WI38 (cell line): ENCODE results near the gene STRBP.

Experiments used
- H3K4me3 ChIP-seq: 2 replicates; pipeline ENCODE4 v1.5.1; 2011; ENCODE audit warnings: low read depth, mild to moderate bottlenecking, control low read depth, low read length
- TF ChIP-seq, protein P1 (sequence below): IDR thresholded peaks from 2 replicates; pipeline ENCODE4 v1.5.1; 2012; ENCODE audit warnings: low read depth, mild to moderate bottlenecking, control low read depth, low read length

STRBP gene

DNA sequence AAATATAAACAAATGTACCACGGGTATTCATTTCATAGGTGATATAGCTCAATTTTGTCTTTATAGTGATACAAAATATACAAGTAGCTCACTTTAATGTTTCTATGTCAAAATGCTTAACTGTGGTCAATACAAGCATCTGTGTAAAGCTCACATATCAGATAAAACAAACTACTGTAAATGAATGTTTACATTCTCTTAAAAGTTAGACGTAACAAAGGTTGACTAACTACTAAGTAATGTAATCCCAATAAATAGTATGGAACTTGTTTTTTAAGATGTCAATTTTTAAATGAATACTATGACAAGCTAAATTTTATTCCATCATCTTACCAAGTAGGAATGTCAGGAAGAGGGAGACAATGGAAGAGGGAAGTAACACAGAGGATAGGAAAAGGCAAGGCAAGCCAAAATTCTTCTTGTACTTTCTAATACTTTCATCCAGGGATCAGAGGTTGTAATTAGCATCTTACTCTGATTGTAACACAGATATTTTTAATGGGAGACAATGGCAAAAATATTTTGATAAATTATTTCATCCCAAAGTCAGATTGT lies 105.5 kb downstream of the STRBP start:
- TF ChIP-seq, protein P1, sequence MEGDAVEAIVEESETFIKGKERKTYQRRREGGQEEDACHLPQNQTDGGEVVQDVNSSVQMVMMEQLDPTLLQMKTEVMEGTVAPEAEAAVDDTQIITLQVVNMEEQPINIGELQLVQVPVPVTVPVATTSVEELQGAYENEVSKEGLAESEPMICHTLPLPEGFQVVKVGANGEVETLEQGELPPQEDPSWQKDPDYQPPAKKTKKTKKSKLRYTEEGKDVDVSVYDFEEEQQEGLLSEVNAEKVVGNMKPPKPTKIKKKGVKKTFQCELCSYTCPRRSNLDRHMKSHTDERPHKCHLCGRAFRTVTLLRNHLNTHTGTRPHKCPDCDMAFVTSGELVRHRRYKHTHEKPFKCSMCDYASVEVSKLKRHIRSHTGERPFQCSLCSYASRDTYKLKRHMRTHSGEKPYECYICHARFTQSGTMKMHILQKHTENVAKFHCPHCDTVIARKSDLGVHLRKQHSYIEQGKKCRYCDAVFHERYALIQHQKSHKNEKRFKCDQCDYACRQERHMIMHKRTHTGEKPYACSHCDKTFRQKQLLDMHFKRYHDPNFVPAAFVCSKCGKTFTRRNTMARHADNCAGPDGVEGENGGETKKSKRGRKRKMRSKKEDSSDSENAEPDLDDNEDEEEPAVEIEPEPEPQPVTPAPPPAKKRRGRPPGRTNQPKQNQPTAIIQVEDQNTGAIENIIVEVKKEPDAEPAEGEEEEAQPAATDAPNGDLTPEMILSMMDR = no peak
- no peak overlapping the region for H3K4me3 ChIP-seq

DNA sequence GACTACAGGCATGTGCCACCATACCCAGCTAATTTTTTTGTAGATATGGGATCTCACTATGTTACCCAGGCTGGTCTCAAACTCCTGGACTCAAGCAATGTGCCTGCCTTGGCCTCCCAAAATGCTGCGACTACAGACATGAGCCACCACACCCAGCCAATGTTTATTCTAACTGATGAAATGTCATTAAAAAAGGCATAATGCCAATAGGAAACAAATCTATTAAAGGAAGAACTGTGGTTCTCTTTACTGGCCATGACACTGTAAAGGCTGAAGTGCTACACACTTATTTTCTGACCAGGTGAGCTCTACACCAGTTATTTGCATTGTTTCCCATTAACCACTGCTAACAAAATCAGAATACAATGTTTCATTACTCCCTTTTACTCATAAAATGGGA lies 106.0 kb downstream of the STRBP start:
- H3K4me3 ChIP-seq = no peak overlapping the region
- TF ChIP-seq, protein P1 = no peak

DNA sequence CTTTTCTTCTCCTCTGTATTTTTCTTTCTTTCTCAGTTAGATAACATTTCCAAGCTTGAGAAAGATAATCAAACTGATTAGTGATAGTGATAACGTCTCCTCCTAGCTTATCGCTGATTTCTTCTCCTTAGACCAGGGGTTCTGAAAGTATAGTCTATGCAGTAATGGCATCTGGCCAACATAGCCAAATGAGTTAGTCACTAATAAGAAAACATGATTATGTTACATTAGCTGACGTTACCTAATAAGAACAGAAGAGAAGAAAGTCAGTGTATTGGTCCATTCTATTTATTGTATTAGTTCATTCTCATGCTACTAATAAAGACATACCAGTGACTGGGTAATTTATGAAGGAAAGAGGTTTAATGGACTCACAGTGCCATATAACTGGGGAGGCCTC lies 111.2 kb downstream of the STRBP start:
- H3K4me3 ChIP-seq = no peak overlapping the region
- TF ChIP-seq, protein P1 = no peak

DNA sequence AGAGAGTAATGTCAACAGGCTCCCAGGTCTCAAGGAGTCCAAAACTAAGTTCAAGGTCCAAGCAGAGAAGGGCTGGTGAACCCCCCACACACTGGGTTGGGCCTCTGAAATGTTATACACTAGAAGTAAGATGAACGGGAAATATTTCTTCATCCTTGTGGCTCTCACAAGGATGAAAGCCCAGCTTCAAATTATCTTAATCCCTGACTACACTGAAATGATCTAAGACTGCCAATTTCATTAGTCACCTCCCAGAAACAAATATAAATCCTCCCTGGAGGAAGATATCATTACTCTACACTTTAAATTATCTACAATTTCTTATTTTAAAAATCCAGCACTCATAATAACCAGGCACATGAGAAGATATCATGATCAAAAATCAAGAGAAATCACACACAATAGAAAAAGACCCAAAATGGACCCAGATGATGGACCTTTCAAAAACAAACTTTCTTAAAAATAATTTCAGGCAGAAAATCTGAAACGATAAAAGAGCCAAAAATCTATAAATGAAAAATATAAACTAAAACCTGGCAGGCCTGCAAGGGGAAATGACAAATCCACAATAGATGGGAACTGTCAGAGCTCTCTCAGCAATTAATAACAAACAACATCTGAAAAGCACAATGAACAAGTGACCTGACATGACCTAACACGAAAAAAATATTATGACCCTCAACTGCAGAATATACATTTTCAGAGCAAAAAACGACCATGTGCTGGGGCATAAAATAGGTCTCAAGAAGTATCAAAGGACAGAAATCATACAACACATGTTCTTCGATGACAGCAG lies 117.5 kb downstream of the STRBP start:
- no peak overlapping the region for H3K4me3 ChIP-seq
- TF ChIP-seq, protein P1 = no peak

DNA sequence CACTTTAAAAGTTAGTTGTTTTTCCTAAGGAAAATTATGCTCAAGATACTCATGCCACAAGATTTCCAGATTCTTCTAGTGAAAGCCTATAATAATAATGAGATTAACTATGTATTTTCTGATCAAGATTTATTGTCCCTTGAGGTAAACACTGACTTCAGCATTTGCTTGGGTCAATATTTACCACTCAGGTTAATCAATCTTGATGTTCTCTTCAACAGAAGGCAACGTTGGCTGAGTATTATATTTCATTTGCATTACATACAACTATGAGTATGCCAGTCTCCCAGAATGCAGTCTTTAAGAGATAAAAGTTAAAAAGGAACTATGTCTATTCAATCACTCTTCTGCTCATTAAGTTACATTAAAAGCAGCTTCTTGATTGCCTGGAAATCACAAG lies 119.3 kb downstream of the STRBP start:
- TF ChIP-seq, protein P1 = no peak
- H3K4me3 ChIP-seq = no peak overlapping the region

DNA sequence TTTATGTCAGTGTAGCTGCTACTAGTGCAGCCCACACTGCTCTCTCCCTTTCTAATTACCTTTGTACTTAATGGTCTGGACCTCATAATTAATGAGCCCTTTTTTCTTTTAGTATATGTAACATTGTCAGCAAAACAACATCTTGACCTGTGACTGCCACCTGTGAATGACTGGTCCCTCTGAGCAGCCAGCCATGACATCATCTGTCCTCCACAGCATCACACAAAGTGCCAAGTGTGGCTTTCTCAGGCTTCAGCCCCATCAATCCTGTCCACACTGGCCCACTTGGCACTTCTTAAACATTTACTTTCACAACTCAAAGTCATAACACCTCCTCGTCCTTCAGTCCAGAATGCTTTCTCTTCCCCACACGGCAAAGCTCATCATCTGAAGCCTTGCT lies 130.2 kb downstream of the STRBP start:
- TF ChIP-seq, protein P1 = no peak
- H3K4me3 ChIP-seq = no peak overlapping the region

DNA sequence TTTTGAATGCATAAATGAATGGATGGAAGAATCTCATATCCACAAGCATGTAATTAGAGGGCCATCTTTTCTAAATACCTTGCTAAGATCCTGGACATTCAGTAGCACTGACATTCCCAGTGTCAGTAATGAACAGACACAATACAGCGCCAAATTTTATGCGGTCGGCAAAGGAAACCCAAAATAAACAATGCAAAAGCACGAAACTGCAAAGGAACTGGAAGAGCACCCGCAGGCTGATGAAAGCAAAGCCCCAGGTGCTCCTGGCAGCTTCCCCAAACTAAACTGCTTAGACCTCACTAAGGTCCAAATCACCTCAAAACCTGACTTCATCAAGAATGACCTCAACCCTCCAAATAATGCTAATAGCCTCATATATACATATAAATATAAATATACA lies 133.0 kb downstream of the STRBP start:
- H3K4me3 ChIP-seq = no peak overlapping the region
- TF ChIP-seq, protein P1 = no peak
